HepG2 (cell line): ENCODE results near the gene TMEM74B. TPM values are rescaled to one million over a fixed set of nuclear protein-coding genes. Genes with fewer than 3 reads are reported as not detected.

Experiments used
- AHR ChIP-seq: IDR thresholded peaks from 2 replicates; pipeline ENCODE4 v1.6.1; 2018; ENCODE audit warnings: missing genetic modification reagents, missing compliant biosample characterization
- ATF7-NPFF ChIP-seq: sonication (generic); formaldehyde crosslinking; IDR thresholded peaks from 2 replicates; pipeline ENCODE4 v1.8.1; 2023; ENCODE audit warnings: mild to moderate bottlenecking, low read depth, missing genetic modification reagents, moderate library complexity
- CC2D1A ChIP-seq: sonication (generic); formaldehyde crosslinking; IDR thresholded peaks from 2 replicates; pipeline ENCODE4 v1.8.1; 2023; ENCODE audit warnings: mild to moderate bottlenecking, missing genetic modification reagents
- HNRNPUL1 ChIP-seq: fragments of 200-400 bp; formaldehyde crosslinking; IDR thresholded peaks from 2 replicates; pipeline ENCODE4 v1.6.1; 2017; ENCODE audit warnings: low read depth, mild to moderate bottlenecking, low read length, moderate library complexity
- NR0B2 ChIP-seq: sonication (generic); formaldehyde crosslinking; IDR thresholded peaks from 2 replicates; pipeline ENCODE4 v1.4.0; 2020; ENCODE audit warnings: mild to moderate bottlenecking, missing genetic modification reagents
- PAX8 ChIP-seq: sonication (generic); formaldehyde crosslinking; IDR thresholded peaks from 2 replicates; pipeline ENCODE4 v1.8.0; 2022; ENCODE audit warnings: mild to moderate bottlenecking, missing genetic modification reagents, borderline replicate concordance
- SMAD9 ChIP-seq: sonication (generic); formaldehyde crosslinking; IDR thresholded peaks from 2 replicates; pipeline ENCODE4 v1.5.1; 2020; ENCODE audit warnings: mild to moderate bottlenecking, missing genetic modification reagents
- SOX6 ChIP-seq, 2 experiments: fragments of 450-650 bp in 1 of 2; sonication (generic) in 1 of 2; formaldehyde crosslinking in 1 of 2; IDR thresholded peaks; 2 replicates each; pipeline versions ENCODE4 v1.4.0 to v1.6.1; 2017 to 2020; ENCODE audit warnings: antibody characterized with exemption in 1 of 2, mild to moderate bottlenecking in 1 of 2, missing genetic modification reagents in 1 of 2
- SYNCRIP ChIP-seq: fragments of 200-400 bp; formaldehyde crosslinking; IDR thresholded peaks from 2 replicates; pipeline ENCODE4 v1.6.1; 2018; ENCODE audit warnings: mild to moderate bottlenecking, low read depth, low read length; ENCODE audit not compliant: insufficient read depth
- TAF15 ChIP-seq: fragments of 200-400 bp; formaldehyde crosslinking; IDR thresholded peaks from one replicate; pipeline ENCODE4 v1.6.1; 2018; ENCODE audit warnings: mild to moderate bottlenecking, low read depth, low read length; ENCODE audit not compliant: poor library complexity, severe bottlenecking
- TGIF2 ChIP-seq: IDR thresholded peaks from 2 replicates; pipeline ENCODE4 v1.6.1; 2016; ENCODE audit warnings: control low read depth, missing compliant biosample characterization
- ZBTB39 ChIP-seq: sonication (generic); formaldehyde crosslinking; IDR thresholded peaks from 2 replicates; pipeline ENCODE4 v1.5.0; 2020; ENCODE audit warnings: missing genetic modification reagents
- ZFP36 ChIP-seq: fragments of 150-350 bp; IDR thresholded peaks from 2 replicates; pipeline ENCODE4 v1.6.1; 2018; ENCODE audit warnings: borderline replicate concordance, low read length, low read depth; ENCODE audit not compliant: partially characterized antibody
- ZNF17 ChIP-seq: sonication (generic); formaldehyde crosslinking; IDR thresholded peaks from 2 replicates; pipeline ENCODE4 v1.5.0; 2020; ENCODE audit warnings: mild to moderate bottlenecking, missing genetic modification reagents
- ZNF205 ChIP-seq: IDR thresholded peaks from 2 replicates; pipeline ENCODE4 v1.6.1; 2018; ENCODE audit warnings: missing biosample characterization, missing genetic modification reagents
- ZNF30 ChIP-seq: sonication (generic); formaldehyde crosslinking; IDR thresholded peaks from 2 replicates; pipeline ENCODE4 v1.5.0; 2020; ENCODE audit warnings: mild to moderate bottlenecking, missing genetic modification reagents
- ZNF510 ChIP-seq: sonication (generic); formaldehyde crosslinking; IDR thresholded peaks from 2 replicates; pipeline ENCODE4 v1.4.0; 2020; ENCODE audit warnings: low read depth, mild to moderate bottlenecking, missing genetic modification reagents
- ZNF569 ChIP-seq: sonication (generic); formaldehyde crosslinking; IDR thresholded peaks from 2 replicates; pipeline ENCODE4 v1.5.0; 2020; ENCODE audit warnings: mild to moderate bottlenecking, missing genetic modification reagents, moderate library complexity, borderline replicate concordance
- ZNF766 ChIP-seq: sonication (generic); formaldehyde crosslinking; IDR thresholded peaks from 2 replicates; pipeline ENCODE4 v1.5.0; 2020; ENCODE audit warnings: missing genetic modification reagents, borderline replicate concordance
- polyA plus RNA-seq, 8 experiments: library from polyadenylated mRNA; depleted of rRNA in 3 of 8; stranded (reverse) in 7 of 8; unstranded in 1 of 8; fragments of >200 nt; fragmentation: Illumina TruSeq in 4 of 8; extraction: Trizol in 4 of 8; gene quantifications; 2 replicates each; pipeline versions ENCODE4 v1.2.1 to v1.2.3, GENCODE V29; 2011 to 2016; ENCODE audit warnings: low read depth in 4 of 8, missing spikeins in 1 of 8, mixed read lengths in 1 of 8; ENCODE audit not compliant: insufficient read depth in 1 of 8
- total RNA-seq, 5 experiments: library from RNA; depleted of rRNA; stranded (reverse); fragments of >200 nt; fragmentation: Illumina TruSeq; extraction: Trizol; gene quantifications; 2 replicates each; pipeline ENCODE4 v1.2.3, GENCODE V29; 2016; ENCODE audit warnings: low read depth in 1 of 5
- TF ChIP-seq, protein P1 (sequence below): sonication (generic); formaldehyde crosslinking; IDR thresholded peaks from 2 replicates; pipeline ENCODE4 v1.4.0; 2020; ENCODE audit warnings: missing genetic modification reagents
- TF ChIP-seq, protein P2 (sequence below): sonication (generic); formaldehyde crosslinking; IDR thresholded peaks from 2 replicates; pipeline ENCODE4 v1.5.1; 2020; ENCODE audit warnings: missing genetic modification reagents, mild to moderate bottlenecking, borderline replicate concordance

The TMEM74B gene
- total and polyA plus RNA-seq, 2 of the 13 experiments (the other 11 are each of a cell fraction or from before 2014, with no cell fraction given), result 4.7 to 18.4 TPM

- TF ChIP-seq ZNF17 (no peak), ZNF510 (CRISPR knock-in tag) (no peak), SYNCRIP (no peak), AHR (CRISPR knock-in tag) (no peak), ATF7-NPFF (CRISPR knock-in tag) (no peak; the same call in 1 of the 2 replicates), PAX8 (CRISPR knock-in tag) (0 out of 2 replicates have a peak, but pooled peaks have one; percentile 50), TGIF2 (CRISPR knock-in tag) (no peak), SOX6 (IDR thresholded peaks at IDR 0.05) (no peak), SOX6 (CRISPR knock-in tag; IDR thresholded peaks at IDR 0.05) (no peak; the same call in 1 of the 2 replicates), CC2D1A (no peak), TAF15 (peak; percentile 77), ZFP36 (no peak), NR0B2 (CRISPR knock-in tag) (no peak), ZNF30 (0 out of 2 replicates have a peak, but pooled peaks have one; percentile 69), ZBTB39 (no peak; the same call in 1 of the 2 replicates), ZNF569 (CRISPR knock-in tag) (no peak), SMAD9 (peak; percentile 14; the same call in 1 of the 2 replicates), HNRNPUL1 (no peak), ZNF766 (CRISPR knock-in tag) (no peak), ZNF205 (CRISPR knock-in tag) (no peak)
- TF ChIP-seq, protein P1, sequence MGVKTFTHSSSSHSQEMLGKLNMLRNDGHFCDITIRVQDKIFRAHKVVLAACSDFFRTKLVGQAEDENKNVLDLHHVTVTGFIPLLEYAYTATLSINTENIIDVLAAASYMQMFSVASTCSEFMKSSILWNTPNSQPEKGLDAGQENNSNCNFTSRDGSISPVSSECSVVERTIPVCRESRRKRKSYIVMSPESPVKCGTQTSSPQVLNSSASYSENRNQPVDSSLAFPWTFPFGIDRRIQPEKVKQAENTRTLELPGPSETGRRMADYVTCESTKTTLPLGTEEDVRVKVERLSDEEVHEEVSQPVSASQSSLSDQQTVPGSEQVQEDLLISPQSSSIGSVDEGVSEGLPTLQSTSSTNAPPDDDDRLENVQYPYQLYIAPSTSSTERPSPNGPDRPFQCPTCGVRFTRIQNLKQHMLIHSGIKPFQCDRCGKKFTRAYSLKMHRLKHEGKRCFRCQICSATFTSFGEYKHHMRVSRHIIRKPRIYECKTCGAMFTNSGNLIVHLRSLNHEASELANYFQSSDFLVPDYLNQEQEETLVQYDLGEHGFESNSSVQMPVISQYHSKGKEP (CRISPR knock-in tag), result no peak
- TF ChIP-seq, protein P2, sequence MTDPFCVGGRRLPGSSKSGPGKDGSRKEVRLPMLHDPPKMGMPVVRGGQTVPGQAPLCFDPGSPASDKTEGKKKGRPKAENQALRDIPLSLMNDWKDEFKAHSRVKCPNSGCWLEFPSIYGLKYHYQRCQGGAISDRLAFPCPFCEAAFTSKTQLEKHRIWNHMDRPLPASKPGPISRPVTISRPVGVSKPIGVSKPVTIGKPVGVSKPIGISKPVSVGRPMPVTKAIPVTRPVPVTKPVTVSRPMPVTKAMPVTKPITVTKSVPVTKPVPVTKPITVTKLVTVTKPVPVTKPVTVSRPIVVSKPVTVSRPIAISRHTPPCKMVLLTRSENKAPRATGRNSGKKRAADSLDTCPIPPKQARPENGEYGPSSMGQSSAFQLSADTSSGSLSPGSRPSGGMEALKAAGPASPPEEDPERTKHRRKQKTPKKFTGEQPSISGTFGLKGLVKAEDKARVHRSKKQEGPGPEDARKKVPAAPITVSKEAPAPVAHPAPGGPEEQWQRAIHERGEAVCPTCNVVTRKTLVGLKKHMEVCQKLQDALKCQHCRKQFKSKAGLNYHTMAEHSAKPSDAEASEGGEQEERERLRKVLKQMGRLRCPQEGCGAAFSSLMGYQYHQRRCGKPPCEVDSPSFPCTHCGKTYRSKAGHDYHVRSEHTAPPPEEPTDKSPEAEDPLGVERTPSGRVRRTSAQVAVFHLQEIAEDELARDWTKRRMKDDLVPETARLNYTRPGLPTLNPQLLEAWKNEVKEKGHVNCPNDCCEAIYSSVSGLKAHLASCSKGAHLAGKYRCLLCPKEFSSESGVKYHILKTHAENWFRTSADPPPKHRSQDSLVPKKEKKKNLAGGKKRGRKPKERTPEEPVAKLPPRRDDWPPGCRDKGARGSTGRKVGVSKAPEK (CRISPR knock-in tag), result no peak
These were observed at the start of gene TMEM74B (continued) for GRCh38 chr20:1184638-1185315.
